Inferior parietal cortex (tissue), 1 donor: ENCODE measurements around the gene GNPTG.
"Not testable (repeated sequence)": the region's sequence is repeated elsewhere in the genome, so short reads cannot be mapped to it uniquely, and the experiment has no call there.

Source experiments
- DNase-seq: peaks from one replicate; pipeline ENCODE4 v3.0.0-alpha.2; 2016; ENCODE audit errors: extremely low spot score

The GNPTG gene

GRCh38 chr16:1319041-1319440 lies 32.7 kb upstream of the GNPTG start:
- no peak for DNase-seq

GRCh38 chr16:1320097-1320496 lies 31.6 kb upstream of the GNPTG start:
- no peak for DNase-seq

- no peak for DNase-seq
Observed at GRCh38 chr16:1320658-1321240, 31.0 kb upstream of the GNPTG start.

GRCh38 chr16:1322407-1322806 lies 29.3 kb upstream of the GNPTG start:
- no peak for DNase-seq

GRCh38 chr16:1323296-1324239 lies 28.2 kb upstream of the GNPTG start:
- peak; percentile 52 for DNase-seq

- no peak for DNase-seq
Observed at GRCh38 chr16:1324286-1324826, 27.4 kb upstream of the GNPTG start.

GRCh38 chr16:1325261-1325660 lies 26.5 kb upstream of the GNPTG start:
- no peak for DNase-seq

GRCh38 chr16:1325673-1326371 lies 25.9 kb upstream of the GNPTG start:
- no peak for DNase-seq

GRCh38 chr16:1326391-1326790 lies 25.3 kb upstream of the GNPTG start:
- no peak for DNase-seq

- DNase-seq, result no peak
Observed at GRCh38 chr16:1326946-1327618, 24.6 kb upstream of the GNPTG start.

GRCh38 chr16:1327619-1327947 lies 24.1 kb upstream of the GNPTG start:
- DNase-seq, result no peak

GRCh38 chr16:1328136-1328535 lies 23.6 kb upstream of the GNPTG start:
- DNase-seq, result not testable (repeated sequence)

- not testable (repeated sequence) for DNase-seq
Observed at GRCh38 chr16:1328961-1329360, 22.8 kb upstream of the GNPTG start.

- no peak for DNase-seq
Observed at GRCh38 chr16:1330260-1330914, 21.3 kb upstream of the GNPTG start.

GRCh38 chr16:1330931-1331711 lies 20.6 kb upstream of the GNPTG start:
- no peak for DNase-seq

- DNase-seq, result no peak
Observed at GRCh38 chr16:1331712-1332617, 19.8 kb upstream of the GNPTG start.

GRCh38 chr16:1332618-1333148 lies 19.0 kb upstream of the GNPTG start:
- DNase-seq, result no peak

GRCh38 chr16:1333149-1333812 lies 18.4 kb upstream of the GNPTG start, which contains the start of gene BAIAP3:
Gene BAIAP3 (plus strand): TSS chr16:1333645. CDS start chr16:1338550, 4,905 bp downstream.
- DNase-seq, result no peak
